NCI-H2227 treated with DMSO at 0.1 percent for 48 hours (cell line): ENCODE measurements around the gene SPANXN5.
"Not testable (repeated sequence)": the region's sequence is repeated elsewhere in the genome, so short reads cannot be mapped to it uniquely, and the experiment has no call there.

Experiments used
- DNase-seq: peaks from one replicate; lab custom pipeline; 2025; lab: John Stamatoyannopoulos, UW

Gene SPANXN5, protein sequence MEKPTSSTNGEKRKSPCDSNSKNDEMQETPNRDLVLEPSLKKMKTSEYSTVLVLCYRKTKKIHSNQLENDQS

DNA sequence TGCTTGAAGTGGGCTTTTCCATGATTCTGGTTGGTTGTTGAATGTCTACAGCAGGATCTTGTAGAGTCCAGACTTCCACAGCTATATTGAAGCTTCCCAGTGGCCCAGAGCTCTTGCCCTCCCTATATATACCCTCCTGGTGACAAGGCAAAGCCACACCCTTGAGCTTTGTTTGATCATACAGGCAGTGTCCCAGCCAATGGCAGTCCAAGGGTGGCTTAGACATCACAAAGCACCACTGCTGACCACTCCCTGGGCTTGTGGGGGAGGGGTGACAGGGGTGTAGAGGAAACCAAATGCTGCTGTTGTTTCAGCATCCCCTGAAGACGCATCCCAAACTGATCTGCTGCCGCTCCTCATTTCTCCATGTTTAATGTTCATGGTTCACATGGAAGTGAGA lies at the start of gene SPANXN5:
SPANXN5 (minus strand) TSS at position 101 of the 400 bp plus-strand sequence; CDS start at position 22, 79 bp downstream.
- DNase-seq = not testable (repeated sequence)

DNA sequence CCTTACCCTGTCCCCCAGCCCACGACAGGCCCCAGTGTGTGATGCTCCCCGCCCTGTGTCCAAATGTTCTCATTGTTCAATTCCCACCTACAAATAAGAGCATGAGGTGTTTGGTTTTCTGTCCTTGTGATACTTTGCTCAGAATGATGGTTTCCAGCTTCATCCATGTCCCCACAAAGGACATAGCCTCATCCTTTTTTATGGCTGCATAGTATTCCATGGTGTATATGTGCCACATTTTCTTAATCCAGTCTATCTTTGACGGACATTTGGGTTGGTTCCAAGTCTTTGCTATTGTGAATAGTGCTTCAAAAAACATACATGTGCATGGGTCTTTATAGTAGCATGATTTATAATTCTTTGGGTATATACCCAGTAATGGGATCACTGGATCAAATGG lies 46.4 kb upstream of the SPANXN5 start:
- not testable (repeated sequence) for DNase-seq

DNA sequence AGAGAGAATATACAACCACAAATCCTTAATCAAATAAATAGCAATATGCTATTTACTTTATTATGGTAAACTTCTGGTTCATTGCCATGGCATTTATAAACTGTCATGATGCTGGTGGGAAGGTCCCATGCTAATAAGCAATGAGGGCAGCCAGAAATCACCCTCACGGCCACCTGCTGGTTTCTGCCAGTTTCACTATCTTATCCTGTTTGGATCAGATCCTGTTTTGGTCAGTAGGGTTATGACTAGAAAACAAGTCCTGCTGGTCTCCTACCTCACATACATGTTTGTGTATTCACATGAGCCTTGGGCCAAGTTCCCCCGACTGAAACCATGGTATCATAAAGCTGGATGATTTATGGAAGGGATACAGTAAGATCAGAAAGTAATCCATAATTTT lies 41.9 kb upstream of the SPANXN5 start:
- no peak for DNase-seq

DNA sequence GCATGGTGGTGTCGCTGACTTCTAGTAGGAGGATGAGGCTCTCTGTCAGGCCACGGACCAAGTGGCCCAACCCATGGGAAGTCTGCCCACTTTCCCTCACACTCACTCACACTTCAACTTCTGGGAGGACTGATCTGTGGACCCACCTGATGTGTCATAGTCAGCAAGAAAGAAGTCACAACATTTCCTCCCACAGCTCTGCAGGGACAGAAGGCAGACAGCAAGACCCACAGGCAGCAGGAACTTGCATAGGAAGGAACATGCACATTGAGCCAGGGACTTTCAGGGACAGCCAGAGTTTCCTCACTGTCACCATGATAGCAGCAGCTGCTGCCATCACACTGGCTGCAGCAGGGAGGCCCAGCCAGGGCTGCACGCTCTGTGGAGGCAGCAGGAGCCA lies 33.3 kb upstream of the SPANXN5 start:
- DNase-seq = no peak

DNA sequence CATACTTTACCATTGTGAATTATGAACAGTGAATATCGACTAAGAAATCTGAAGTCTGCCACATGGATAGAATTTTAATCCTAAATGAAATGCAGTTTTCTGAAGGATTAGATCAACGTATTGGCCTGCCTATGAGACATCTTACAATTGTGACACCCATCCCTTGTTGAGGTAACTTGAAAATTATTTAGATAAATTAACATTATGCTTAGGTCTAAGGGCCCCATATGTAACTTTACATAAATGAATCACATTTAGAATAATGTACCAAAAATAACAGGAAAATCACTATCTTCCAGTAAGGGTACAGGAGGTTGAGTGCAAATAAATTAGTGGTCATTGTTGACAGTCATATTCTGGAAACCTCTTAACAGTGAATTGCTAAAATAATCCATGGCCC lies 27.4 kb upstream of the SPANXN5 start:
- DNase-seq = no peak

DNA sequence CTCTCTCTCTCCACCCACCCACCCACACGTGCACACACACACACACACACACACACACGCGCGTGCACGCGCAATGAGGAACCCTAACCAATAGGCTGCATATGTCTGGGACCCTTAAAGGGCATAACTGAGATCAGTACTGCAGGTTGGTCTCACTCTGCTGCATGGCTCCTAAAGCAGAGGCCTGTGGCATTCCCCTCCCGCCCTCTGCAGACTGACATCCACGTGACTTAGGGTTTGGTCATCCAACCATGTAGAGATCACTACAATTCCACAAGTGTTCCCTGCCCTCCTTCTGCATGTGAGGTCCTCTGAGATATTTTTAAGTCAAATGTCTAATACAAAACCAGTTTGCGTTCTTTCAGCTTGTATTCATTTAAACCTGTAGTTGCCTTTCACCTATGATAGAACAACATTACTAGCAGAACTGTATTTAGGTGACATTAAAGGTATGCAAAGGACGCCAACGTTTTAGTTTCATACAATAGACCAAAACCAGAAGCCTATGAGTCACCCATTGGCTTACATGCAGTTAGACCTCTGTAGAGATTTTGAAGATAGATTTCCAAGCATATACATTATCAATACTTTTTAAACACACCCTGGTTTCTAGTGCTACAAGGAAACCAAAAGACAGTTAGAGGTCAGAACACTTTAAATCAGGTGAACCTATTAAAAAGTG lies 24.0 kb upstream of the SPANXN5 start:
- no peak for DNase-seq

DNA sequence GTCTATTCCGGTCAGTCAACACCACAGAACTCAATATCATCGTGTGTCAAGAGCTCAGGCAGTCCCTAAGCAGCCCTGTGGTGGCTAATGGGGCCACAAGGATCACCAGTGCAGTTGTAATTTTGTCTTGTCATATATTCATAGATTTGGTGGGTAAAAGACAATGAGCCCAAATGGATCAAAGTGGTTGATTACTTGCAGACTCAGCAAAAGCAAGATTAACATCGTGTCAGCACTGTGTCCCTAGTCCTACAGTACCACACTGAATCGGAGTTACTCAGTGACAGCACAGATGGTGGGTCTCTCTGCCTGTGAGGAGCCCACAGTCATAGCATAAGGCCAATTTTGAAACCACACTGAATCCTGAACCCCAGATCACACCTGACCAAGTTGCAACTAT lies 22.6 kb upstream of the SPANXN5 start:
- no peak for DNase-seq

DNA sequence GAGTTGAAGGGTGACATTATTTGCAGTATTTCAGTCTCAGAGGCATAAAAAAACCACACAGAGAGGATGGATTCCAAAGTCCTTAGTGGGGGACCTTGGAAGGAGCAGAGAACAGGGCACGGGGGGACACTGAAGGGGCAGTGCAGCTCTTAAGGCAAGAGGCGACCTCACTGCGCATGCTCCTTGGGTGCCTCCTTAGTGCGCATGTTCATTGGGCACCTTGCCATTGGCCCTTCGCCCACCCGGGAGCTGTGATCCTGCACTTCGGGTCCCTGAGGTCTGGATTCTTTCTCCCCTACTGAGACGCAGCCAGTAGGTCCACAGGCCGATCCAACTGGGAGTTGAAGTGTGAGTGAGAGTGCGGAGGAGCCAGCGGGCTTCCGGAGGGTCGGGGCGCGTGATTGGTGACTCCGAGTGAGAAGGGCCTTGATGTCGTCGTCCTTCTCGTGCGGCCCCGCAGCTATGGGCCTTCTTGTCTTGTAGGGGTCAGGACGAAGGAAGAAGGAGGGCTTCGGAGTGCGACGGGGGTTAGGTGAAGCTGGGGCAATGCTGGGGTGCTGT lies 13.9 kb upstream of the SPANXN5 start, which contains the start of gene XAGE5:
XAGE5 (plus strand) TSS at position 223 of the 561 bp plus-strand sequence. CDS start 1,280 bp downstream, outside the sequence.
- no peak for DNase-seq

DNA sequence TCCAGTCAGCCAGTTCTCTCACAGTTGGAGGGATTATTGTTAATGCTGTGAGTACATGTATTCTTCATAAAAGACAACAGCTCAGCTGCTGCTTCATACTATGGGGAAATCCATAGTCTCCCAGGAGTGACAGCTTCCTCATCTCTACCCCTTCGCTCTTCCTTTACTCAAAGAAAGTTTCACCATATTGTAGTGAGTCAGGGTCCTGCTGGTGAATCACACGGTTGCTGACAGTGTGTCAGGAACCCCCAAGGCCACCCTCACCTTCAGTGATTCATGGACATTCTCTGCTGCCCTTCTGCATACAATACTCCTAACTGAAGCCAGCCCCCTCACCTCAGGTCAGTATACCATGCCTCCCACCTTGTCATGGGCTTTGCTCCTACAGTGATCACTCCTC lies 7.6 kb upstream of the SPANXN5 start:
- DNase-seq = not testable (repeated sequence)

DNA sequence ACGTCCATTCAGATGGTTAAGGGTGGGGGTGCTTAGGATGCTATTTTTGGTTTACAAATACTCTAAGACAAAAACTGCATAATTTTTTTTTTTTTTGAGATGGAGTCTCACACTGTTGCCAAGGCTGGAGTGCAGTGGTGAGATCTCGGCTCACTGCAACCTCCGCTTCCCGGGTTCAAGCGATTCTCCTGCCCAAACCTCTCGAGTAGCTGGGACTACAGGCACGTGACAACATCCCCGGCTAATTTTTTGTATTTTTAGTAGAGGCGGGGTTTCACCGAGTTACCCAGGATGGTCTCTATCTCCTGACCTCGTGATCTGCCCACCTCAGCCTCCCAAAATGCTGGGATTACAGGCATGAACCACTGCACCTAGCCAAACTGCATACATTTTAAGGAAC lies 23.7 kb downstream of the SPANXN5 start:
- not testable (repeated sequence) for DNase-seq

DNA sequence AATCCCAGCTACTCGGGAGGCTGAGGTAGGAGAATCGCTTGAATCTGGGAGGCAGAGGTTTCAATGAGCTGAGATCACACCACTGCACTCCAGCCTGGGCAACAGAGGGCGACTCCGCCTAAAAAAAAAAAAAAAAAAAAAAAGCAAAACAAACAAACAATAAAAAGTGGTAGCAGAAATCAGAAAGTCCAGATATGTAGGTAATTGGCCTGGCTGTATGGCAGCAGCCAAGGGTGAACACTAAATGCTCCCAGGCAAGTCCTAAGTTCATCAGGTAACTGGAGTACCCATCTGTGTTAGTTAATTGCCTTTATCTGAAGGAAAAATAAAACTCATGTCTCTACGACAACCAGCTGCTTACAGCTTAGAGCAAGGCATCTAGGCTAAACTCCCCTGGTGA lies 31.2 kb downstream of the SPANXN5 start:
- not testable (repeated sequence) for DNase-seq

DNA sequence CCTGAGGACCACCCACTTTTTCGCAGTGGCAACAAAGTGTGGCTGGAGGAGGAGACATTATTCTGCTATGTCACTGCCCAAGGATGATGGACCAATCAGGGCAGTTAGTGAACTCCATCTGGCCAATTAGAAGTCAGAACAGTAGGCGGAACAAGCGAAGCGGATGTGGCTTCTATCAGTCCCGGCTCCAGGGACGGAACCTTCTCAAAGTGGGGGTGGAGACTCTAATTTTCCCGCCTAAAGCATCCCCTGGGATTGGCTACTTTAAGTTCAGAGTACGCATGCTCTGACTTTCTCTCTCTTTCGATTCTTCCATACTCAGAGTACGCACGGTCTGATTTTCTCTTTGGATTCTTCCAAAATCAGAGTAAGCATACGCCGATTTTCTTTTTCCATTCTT lies 46.3 kb downstream of the SPANXN5 start, which contains the start of gene SSX2B:
SSX2B (plus strand) TSS at position 301 of the 400 bp plus-strand sequence. CDS start 1,429 bp downstream, outside the sequence.
- not testable (repeated sequence) for DNase-seq
